Heart left ventricle (tissue), 13 donors: ENCODE measurements around the gene NPAS2.

Experiments
- POLR2A ChIP-seq, 2 donors: fragments of 450-650 bp; IDR thresholded peaks; one replicate each; pipeline ENCODE4 v1.6.1; 2017; ENCODE audit warnings: antibody characterized with exemption in 2 of 2, mild to moderate bottlenecking in 2 of 2, moderate library complexity in 2 of 2
- TF ChIP-seq, protein P1 (sequence below), 12 donors: fragments of 200-600 bp; sonication (generic) in 4 of 12; IDR thresholded peaks; one replicate each; pipeline versions ENCODE4 v1.5.0 to v1.8.0; 2018 to 2022; ENCODE audit warnings: antibody characterized with exemption in 12 of 12, mild to moderate bottlenecking in 5 of 12
- donor health status: ischemic (EF 13 %, LVEDD 7.1; RV severe dilation, severe dysfunction).
- donor health status: DM: no; HTN: yes; CAD: no.
- donor health status: DM: no; HTN: no; CAD: no.
- donor health status: ischemic (EF 25% LVEDD 6.9; RV normal size, moderate dysfunction).
- donor health status: ischemic (EF 25% LVEDD 5.7; RV mildly dilated, moderate dysfunction).
- donor health status: ischemic (EF 35%, LVEDD 5.7; RV mildly dilated, moderate dysfunction).
- donor health status: nonischemic (EF 11% LVEDD 7.7; RV severe dilation, severe dysfunction).
- donor health status: DM: yes; HTN: yes; CAD: no.
- donor health status: PGD.
- donor health status: ischemic (EF 29% LVEDD 5.4; RV normal size, mild dysfunction).
- donor health status: nonischemic (EF 23%, LVEDD 6.1; RV moderate dilation, normal function).

DNA sequence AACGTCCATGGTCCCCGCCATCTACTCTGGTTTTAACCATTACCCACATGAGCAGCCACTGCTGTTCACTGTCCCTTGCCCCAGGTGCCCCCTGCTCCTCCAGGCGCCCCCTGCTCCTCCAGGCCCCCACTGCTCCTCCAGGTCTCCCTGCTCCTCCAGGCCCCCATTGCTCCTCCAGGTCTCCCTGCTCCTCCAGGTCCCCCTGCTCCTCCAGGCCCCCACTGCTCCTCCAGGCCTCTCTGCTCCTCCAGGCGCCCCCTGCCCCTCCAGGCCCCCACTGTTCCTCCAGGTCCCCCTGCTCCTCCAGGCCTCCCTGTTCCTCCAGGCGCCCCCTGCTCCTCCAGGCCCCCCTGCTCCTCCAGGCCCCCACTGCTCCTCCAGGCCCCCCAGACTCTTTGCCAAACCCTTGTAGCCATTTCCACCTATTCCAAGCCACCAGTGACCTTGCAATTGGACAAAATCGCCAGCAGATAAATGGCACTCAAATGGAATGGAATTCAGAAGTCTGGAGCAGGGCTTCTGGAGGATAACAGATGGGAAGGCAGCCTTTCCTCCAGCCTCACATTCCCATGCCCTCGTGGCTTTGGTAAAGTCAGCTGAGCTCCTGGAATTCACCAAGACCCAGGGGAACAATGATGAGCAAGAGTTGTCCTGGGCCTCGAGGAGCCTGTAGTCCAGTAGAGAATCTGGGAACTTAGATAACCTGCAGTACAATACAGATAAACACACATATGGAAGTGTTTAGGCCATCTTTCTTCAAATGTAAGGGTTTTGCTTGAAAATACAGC, 168.9 kb downstream of the NPAS2 start:
- TF ChIP-seq, protein P1, sequence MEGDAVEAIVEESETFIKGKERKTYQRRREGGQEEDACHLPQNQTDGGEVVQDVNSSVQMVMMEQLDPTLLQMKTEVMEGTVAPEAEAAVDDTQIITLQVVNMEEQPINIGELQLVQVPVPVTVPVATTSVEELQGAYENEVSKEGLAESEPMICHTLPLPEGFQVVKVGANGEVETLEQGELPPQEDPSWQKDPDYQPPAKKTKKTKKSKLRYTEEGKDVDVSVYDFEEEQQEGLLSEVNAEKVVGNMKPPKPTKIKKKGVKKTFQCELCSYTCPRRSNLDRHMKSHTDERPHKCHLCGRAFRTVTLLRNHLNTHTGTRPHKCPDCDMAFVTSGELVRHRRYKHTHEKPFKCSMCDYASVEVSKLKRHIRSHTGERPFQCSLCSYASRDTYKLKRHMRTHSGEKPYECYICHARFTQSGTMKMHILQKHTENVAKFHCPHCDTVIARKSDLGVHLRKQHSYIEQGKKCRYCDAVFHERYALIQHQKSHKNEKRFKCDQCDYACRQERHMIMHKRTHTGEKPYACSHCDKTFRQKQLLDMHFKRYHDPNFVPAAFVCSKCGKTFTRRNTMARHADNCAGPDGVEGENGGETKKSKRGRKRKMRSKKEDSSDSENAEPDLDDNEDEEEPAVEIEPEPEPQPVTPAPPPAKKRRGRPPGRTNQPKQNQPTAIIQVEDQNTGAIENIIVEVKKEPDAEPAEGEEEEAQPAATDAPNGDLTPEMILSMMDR (IDR thresholded peaks at IDR 0.05), result no peak
- no peak for TF ChIP-seq POLR2A (IDR thresholded peaks at IDR 0.05)
